Fibroblast of lung (primary cell): Measurements from ENCODE around the gene CNTFR. TPM values are rescaled to one million over a fixed set of nuclear protein-coding genes. Genes with fewer than 3 reads are reported as not detected.

Source experiments
- DNase-seq, 2 donors: peaks; one replicate each; pipeline versions ENCODE4 v3.0.0 to v3.0.0-alpha.2; 2010; ENCODE audit warnings: low read depth in 2 of 2
- H2AFZ ChIP-seq: 2 replicates; pipeline ENCODE4 v1.5.1; 2012; ENCODE audit warnings: low read length, control low read depth, inconsistent platforms
- H3K27ac ChIP-seq: 2 replicates; pipeline ENCODE4 v1.5.1; 2011; ENCODE audit warnings: low read length, control low read depth; ENCODE audit not compliant: insufficient read depth
- H3K27me3 ChIP-seq: 2 replicates; pipeline ENCODE4 v1.5.1; 2011; ENCODE audit warnings: mild to moderate bottlenecking, low read length; ENCODE audit not compliant: control insufficient read depth, insufficient read depth
- H3K36me3 ChIP-seq: 2 replicates; pipeline ENCODE4 v1.5.1; 2011; ENCODE audit warnings: low read length; ENCODE audit not compliant: control insufficient read depth, insufficient read depth
- H3K4me1 ChIP-seq: 2 replicates; pipeline ENCODE4 v1.5.1; 2011; ENCODE audit warnings: low read length; ENCODE audit not compliant: control insufficient read depth, insufficient read depth; ENCODE audit errors: extremely low read depth
- H3K4me2 ChIP-seq: 2 replicates; pipeline ENCODE4 v1.5.1; 2011; ENCODE audit warnings: low read length, control low read depth; ENCODE audit not compliant: insufficient read depth; ENCODE audit errors: extremely low read depth
- H3K4me3 ChIP-seq, 4 experiments: fragments of 200-600 bp in 1 of 4; sonication (generic) in 1 of 4; replicated peaks in 1 of 4; 2 replicates each; pipeline ENCODE4 v1.5.1; 2011 to 2016; ENCODE audit warnings: low read length in 4 of 4, low read depth in 3 of 4, mild to moderate bottlenecking in 3 of 4, control low read depth in 2 of 4, inconsistent platforms in 1 of 4, mixed read lengths in 1 of 4; ENCODE audit not compliant: insufficient read depth in 1 of 4; ENCODE audit errors: control extremely low read depth in 1 of 4
- H3K79me2 ChIP-seq: 2 replicates; pipeline ENCODE4 v1.5.1; 2012; ENCODE audit warnings: mild to moderate bottlenecking, low read length, inconsistent platforms; ENCODE audit not compliant: control insufficient read depth, insufficient read depth
- H3K9ac ChIP-seq: 2 replicates; pipeline ENCODE4 v1.5.1; 2011; ENCODE audit warnings: mild to moderate bottlenecking, low read length, control low read depth; ENCODE audit not compliant: insufficient read depth
- H3K9me3 ChIP-seq: 2 replicates; pipeline ENCODE4 v1.5.1; 2012; ENCODE audit warnings: low read depth, low read length; ENCODE audit not compliant: control insufficient read depth, insufficient read depth
- H4K20me1 ChIP-seq: 2 replicates; pipeline ENCODE4 v1.5.1; 2011; ENCODE audit warnings: low read length; ENCODE audit not compliant: control insufficient read depth, insufficient read depth; ENCODE audit errors: extremely low read depth
- CTCF ChIP-seq, 2 donors: IDR thresholded peaks in 1 of 2; conservative IDR thresholded peaks in 1 of 2; 1 replicate in 1 of 2; 2 replicates in 1 of 2; pipeline ENCODE4 v1.5.1; 2011 to 2012; ENCODE audit warnings: low read length in 2 of 2, control low read depth in 1 of 2, inconsistent platforms in 1 of 2, low read depth in 1 of 2, mild to moderate bottlenecking in 1 of 2
- EZH2 ChIP-seq: IDR thresholded peaks from 2 replicates; pipeline ENCODE4 v1.5.1; 2012; ENCODE audit warnings: low read length, control low read depth, mild to moderate bottlenecking; ENCODE audit errors: missing control alignments
- polyA plus RNA-seq, 2 donors: library from polyadenylated mRNA; depleted of rRNA in 1 of 2; stranded (reverse) in 1 of 2; unstranded in 1 of 2; fragments of >200 nt; gene quantifications; 2 replicates each; pipeline ENCODE4 v1.2.1, GENCODE V29; 2011 to 2012; ENCODE audit warnings: missing spikeins in 1 of 2
- total RNA-seq: library from RNA; depleted of rRNA; stranded (reverse); fragments of >200 nt; gene quantifications from 2 replicates; pipeline ENCODE4 v1.2.1, GENCODE V29; 2014

Gene CNTFR
- total and polyA plus RNA-seq, 2 donors (not counting 1 experiment from before 2014, with no cell fraction given), result not detected

GRCh38 chr9:34564617-34565016, 24.9 kb downstream of the CNTFR start:
- Histone ChIP-seq H3K27ac (no peak overlapping the region), H2AFZ (no peak overlapping the region), H3K9ac (no peak overlapping the region), H3K36me3 (no peaks in the 10 kb centered on the region), H3K27me3 (peaks cover 5% of the 10 kb centered on the region), H3K4me1 (peaks cover 2% of the 10 kb centered on the region), H3K79me2 (no peaks in the 10 kb centered on the region), H3K9me3 (no peaks in the 10 kb centered on the region), H3K4me2 (no peak overlapping the region), H4K20me1 (no peaks in the 10 kb centered on the region), H3K4me3 (no peak overlapping the region)
- DNase-seq, result no peak
- TF ChIP-seq EZH2 (no peak), CTCF (conservative IDR thresholded peaks at IDR 0.05 in 1 of 2, IDR thresholded peaks at IDR 0.05 in 1 of 2; ENCODE audit: low read depth in 1 of 2, low read length in 2 of 2) (no peak)

- no peak for DNase-seq
- Histone ChIP-seq H3K27me3 (no peaks in the 10 kb centered on the region), H3K9me3 (no peaks in the 10 kb centered on the region), H2AFZ (no peak overlapping the region), H3K27ac (no peak overlapping the region), H3K36me3 (no peaks in the 10 kb centered on the region), H3K9ac (no peak overlapping the region), H4K20me1 (no peaks in the 10 kb centered on the region), H3K79me2 (no peaks in the 10 kb centered on the region), H3K4me2 (no peak overlapping the region), H3K4me1 (peaks cover 2% of the 10 kb centered on the region), H3K4me3 (no peak overlapping the region)
- TF ChIP-seq EZH2, result no peak
- no peak for TF ChIP-seq CTCF (conservative IDR thresholded peaks at IDR 0.05 in 1 of 2, IDR thresholded peaks at IDR 0.05 in 1 of 2; ENCODE audit: low read depth in 1 of 2, low read length in 2 of 2)
Observed at GRCh38 chr9:34563262-34563661, 26.3 kb downstream of the CNTFR start.

GRCh38 chr9:34562135-34562745, 27.3 kb downstream of the CNTFR start:
- H3K27me3 ChIP-seq, result no peaks in the 10 kb centered on the region
- H2AFZ ChIP-seq, result no peak overlapping the region
- H3K4me1 ChIP-seq, result peaks cover 2% of the 10 kb centered on the region
- no peak overlapping the region for H3K4me3 ChIP-seq
- H3K79me2 ChIP-seq, result no peaks in the 10 kb centered on the region
- no peaks in the 10 kb centered on the region for H3K36me3 ChIP-seq
- H3K9ac ChIP-seq, result no peak overlapping the region
- TF ChIP-seq CTCF (conservative IDR thresholded peaks at IDR 0.05 in 1 of 2, IDR thresholded peaks at IDR 0.05 in 1 of 2; ENCODE audit: low read depth in 1 of 2, low read length in 2 of 2) (peak; percentile 49 to 65), EZH2 (no peak)
- no peaks in the 10 kb centered on the region for H4K20me1 ChIP-seq
- H3K9me3 ChIP-seq, result no peaks in the 10 kb centered on the region
- no peak overlapping the region for H3K27ac ChIP-seq
- no peak for DNase-seq
- H3K4me2 ChIP-seq, result no peak overlapping the region
